ENCODE data around the gene NBR1. TPM values are rescaled to one million over a fixed set of nuclear protein-coding genes. Genes with fewer than 3 reads are reported as not detected.

Gene NBR1
- total and polyA plus RNA-seq, 2 of the 8 experiments (the other 6 are each of a cell fraction or from before 2014, with no cell fraction given) = 13.5 to 36.0 TPM

DNA sequence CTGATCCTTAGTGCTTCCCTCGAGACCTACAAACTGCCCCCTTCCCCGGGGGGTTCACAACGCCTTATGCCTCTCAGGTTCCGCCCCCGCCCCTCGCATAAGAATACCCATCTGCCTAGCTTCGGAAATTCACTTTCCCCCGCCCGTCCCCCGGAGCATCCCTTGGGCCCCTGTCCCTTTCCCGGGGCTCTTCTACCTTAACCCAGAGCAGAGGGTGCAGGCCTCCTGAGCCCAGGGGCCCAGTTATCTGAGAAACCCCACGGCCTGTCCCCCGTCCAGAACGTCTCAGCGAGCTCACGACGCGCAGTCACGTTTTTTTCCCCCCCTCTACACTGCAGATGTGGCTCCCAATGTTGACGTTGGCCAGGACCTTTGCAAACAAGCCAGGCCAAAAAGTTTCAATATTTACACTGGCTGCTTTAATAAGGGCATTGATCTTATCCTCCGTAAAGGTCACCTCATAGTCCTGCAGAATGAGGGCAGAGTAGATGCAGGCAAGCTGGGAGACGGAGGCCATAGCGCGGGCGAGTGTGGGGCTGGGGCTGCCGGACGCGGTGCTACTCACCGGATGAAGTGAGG, 1.4 kb upstream of the NBR1 start:
- no peak overlapping the region for H2BK20ac ChIP-seq (ENCODE audit: low read length)
- H3K4me1 ChIP-seq (replicated peaks in 1 of 4; ENCODE audit: control insufficient read depth in 3 of 4, insufficient read depth in 4 of 4, low read length in 3 of 4) = peaks cover 0 to 6% (median 2%) of the 10 kb centered on the region in 4 experiments; a peak in 4 of 7 replicates
- FAIRE-seq (no peak), DNase-seq (ENCODE audit: low read depth in 1 of 2, low spot score in 2 of 2) (no peak)
- H2BK15ac ChIP-seq (ENCODE audit: low read length) = peak overlapping the region; percentile 40; the same call in 1 of the 2 replicates
- 0 out of 2 replicates have a peak overlapping the region, but pooled peaks have one; percentile 39 for H2BK12ac ChIP-seq (ENCODE audit: low read depth, low read length)
- peak overlapping the region; percentile 15 to 88 (median 72) for H3K9ac ChIP-seq (replicated peaks in 1 of 4; ENCODE audit: extremely low read depth in 1 of 4, low read depth in 3 of 4, low read length in 3 of 4)
- peak overlapping the region; percentile 22 for H4K91ac ChIP-seq (replicated peaks; ENCODE audit: insufficient read length, low read length)
- H2AK5ac ChIP-seq (ENCODE audit: low read depth, low read length) = no peak overlapping the region
- peak overlapping the region; percentile 67 for H2BK5ac ChIP-seq (ENCODE audit: low read depth, low read length)
- peak overlapping the region; percentile 90 to 92 for H3K4me2 ChIP-seq (ENCODE audit: insufficient read depth in 1 of 2, low read depth in 2 of 2, low read length in 2 of 2)
- H3K23me2 ChIP-seq (ENCODE audit: low read depth, low read length) = peaks cover 13% of the 10 kb centered on the region
- H3K56ac ChIP-seq (replicated peaks; ENCODE audit: insufficient read length, low read depth, low read length) = peak overlapping the region; percentile 63
- H3K18ac ChIP-seq (ENCODE audit: extremely low read depth, low read length) = peak overlapping the region; percentile 48
- peak overlapping the region; percentile 94 for H3K27ac ChIP-seq (ENCODE audit: low read depth, low read length)
- ChIA-PET POLR2A (ENCODE audit: partially characterized antibody) (interaction anchor here (0.6 to 2.1 kb wide), 14 partner anchors 9 to 191 kb away, joined by 3 to 18 read pairs (median 4); partner anchors contain the start of genes BRCA1, RPL27, TMEM106A and VAT1), CTCF (ENCODE audit: partially characterized antibody) (interaction anchor here (0.6 to 2.3 kb wide), 8 partner anchors 9 to 146 kb away, joined by 3 to 6 read pairs (median 5); partner anchors contain the start of gene TMEM106A)
- H2BK120ac ChIP-seq (replicated peaks; ENCODE audit: low read depth, low read length) = no peak overlapping the region
- no peak overlapping the region for H3K4ac ChIP-seq (replicated peaks; ENCODE audit: insufficient read length, low read depth, low read length)
- H4K8ac ChIP-seq (ENCODE audit: extremely low read depth, insufficient read depth, low read length) = peak overlapping the region; percentile 91; the same call in 1 of the 2 replicates
- H3K14ac ChIP-seq (ENCODE audit: insufficient read length) = no peak overlapping the region
- peaks cover 0 to 24% of the 10 kb centered on the region in 2 experiments; a peak in 2 of 4 replicates for H3K79me2 ChIP-seq (ENCODE audit: control insufficient read depth in 1 of 2, insufficient read depth in 2 of 2, low read length in 2 of 2)
- H3K23ac ChIP-seq (ENCODE audit: insufficient read length) = no peak overlapping the region
- H3K4me3 ChIP-seq (ENCODE audit: extremely low read depth in 1 of 4, insufficient read depth in 2 of 4, low read depth in 3 of 4, low read length in 4 of 4) = peak overlapping the region; percentile 73 to 90 (median 82)
- no peaks in the 10 kb centered on the region for H3K36me3 ChIP-seq (ENCODE audit: control insufficient read depth in 2 of 4, insufficient read depth in 4 of 4, low read length in 3 of 4)
- H3K27me3 ChIP-seq (replicated peaks in 1 of 4; ENCODE audit: control insufficient read depth in 3 of 4, extremely low read depth in 1 of 4, insufficient read depth in 3 of 4, low read length in 3 of 4) = no peaks in the 10 kb centered on the region
- H2AFZ ChIP-seq (ENCODE audit: low read length) = peak overlapping the region; percentile 26; the same call in 1 of the 2 replicates
- H4K20me1 ChIP-seq (replicated peaks in 1 of 2; ENCODE audit: control insufficient read depth in 1 of 2, insufficient read depth in 2 of 2, low read length in 2 of 2) = no peaks in the 10 kb centered on the region
- no peak overlapping the region for H4K5ac ChIP-seq (ENCODE audit: insufficient read length, low read depth, low read length)
- no peaks in the 10 kb centered on the region; the same call in 1 of the 2 replicates for H3K79me1 ChIP-seq (ENCODE audit: low read depth, low read length)
- 1% methylated on average over 25 of the region's 29 CpGs; no CpG with 5 or more reads in 1 of the 2 experiments for WGBS, 2 experiments (ENCODE audit: extremely low coverage in 1 of 2, insufficient coverage in 1 of 2, insufficient read length in 1 of 2, insufficient replicate concordance in 2 of 2, low coverage in 1 of 2, low lambda C conversion rate in 2 of 2, missing lambda C conversion rate in 1 of 2)
- H3K9me3 ChIP-seq (ENCODE audit: insufficient read depth in 2 of 2, low read depth in 1 of 2, low read length in 1 of 2) = no peaks in the 10 kb centered on the region
- no peak for TF ChIP-seq GABPA (IDR thresholded peaks at IDR 0.05; ENCODE audit: borderline replicate concordance, insufficient read depth, low read length)
- TF ChIP-seq SRF (IDR thresholded peaks at IDR 0.05; ENCODE audit: low read depth, low read length) = no peak
- no peak for TF ChIP-seq GTF2F1 (IDR thresholded peaks at IDR 0.05; ENCODE audit: borderline replicate concordance, low read depth, low read length)
- no peak for TF ChIP-seq RNF2 (IDR thresholded peaks at IDR 0.05; ENCODE audit: borderline replicate concordance, low read depth, low read length, missing control alignments, poor library complexity, severe bottlenecking)
- TF ChIP-seq, protein P1, sequence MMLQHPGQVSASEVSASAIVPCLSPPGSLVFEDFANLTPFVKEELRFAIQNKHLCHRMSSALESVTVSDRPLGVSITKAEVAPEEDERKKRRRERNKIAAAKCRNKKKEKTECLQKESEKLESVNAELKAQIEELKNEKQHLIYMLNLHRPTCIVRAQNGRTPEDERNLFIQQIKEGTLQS (IDR thresholded peaks at IDR 0.05; ENCODE audit: insufficient read depth, low read depth, low read length) = no peak
- no peak for TF ChIP-seq NRF1 (IDR thresholded peaks at IDR 0.05; ENCODE audit: low read depth, low read length)
- TF ChIP-seq BACH1 (IDR thresholded peaks at IDR 0.05; ENCODE audit: low read length) = no peak
- TF ChIP-seq JUN (IDR thresholded peaks at IDR 0.05; ENCODE audit: low read depth, low read length) = no peak
- TF ChIP-seq RAD21 (IDR thresholded peaks at IDR 0.05 in 1 of 2, conservative IDR thresholded peaks at IDR 0.05 in 1 of 2; ENCODE audit: low read depth in 2 of 2, low read length in 2 of 2) = no peak
- TF ChIP-seq POLR2AphosphoS5 (IDR thresholded peaks at IDR 0.05; ENCODE audit: low read depth, low read length) = no peak; the same call in 1 of the 2 replicates
